ENCODE data around the gene SELENOM.
A peak's percentile ranks its signal among the peaks of the same experiment; 100 is the strongest.

The SELENOM gene

DNA sequence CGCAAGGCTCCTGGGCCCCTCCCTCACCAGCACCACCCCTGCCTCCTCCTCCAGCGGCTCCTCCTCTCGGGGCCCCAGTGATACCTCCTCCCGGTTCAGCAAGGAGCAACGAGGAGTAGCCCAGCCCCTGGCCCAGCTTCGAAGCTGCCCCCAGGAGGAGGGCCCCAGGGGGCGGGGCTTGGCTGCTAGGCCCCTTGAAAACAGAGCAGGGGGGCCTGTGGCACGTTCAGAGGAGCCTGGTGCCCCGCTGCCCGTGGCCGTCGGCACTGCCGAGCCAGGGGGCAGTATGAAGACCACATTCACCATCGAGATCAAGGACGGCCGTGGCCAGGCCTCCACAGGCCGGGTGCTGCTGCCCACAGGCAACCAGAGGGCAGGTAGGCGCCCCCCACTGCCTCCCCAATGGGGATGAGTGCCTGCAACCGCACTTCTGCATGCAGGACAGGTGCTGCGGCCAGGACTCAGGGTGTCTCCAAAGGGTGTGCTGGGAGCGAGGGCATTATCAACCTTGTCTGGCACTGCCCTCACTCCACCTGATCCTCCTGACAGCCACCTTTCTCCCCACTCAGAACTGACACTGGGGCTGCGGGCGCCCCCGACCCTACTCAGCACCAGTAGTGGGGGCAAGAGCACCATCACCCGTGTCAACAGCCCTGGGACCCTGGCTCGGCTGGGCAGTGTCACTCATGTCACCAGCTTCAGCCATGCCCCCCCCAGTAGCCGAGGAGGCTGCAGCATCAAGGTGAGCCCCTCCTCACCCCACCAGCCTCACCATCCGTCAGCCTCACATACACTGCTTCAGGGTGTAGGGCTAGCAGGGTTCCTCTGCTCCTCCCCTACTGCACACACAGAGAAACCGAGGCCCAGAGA, 16.0 kb downstream of the SELENOM start:
- no peak for DNase-seq (ENCODE audit: low spot score)

DNA sequence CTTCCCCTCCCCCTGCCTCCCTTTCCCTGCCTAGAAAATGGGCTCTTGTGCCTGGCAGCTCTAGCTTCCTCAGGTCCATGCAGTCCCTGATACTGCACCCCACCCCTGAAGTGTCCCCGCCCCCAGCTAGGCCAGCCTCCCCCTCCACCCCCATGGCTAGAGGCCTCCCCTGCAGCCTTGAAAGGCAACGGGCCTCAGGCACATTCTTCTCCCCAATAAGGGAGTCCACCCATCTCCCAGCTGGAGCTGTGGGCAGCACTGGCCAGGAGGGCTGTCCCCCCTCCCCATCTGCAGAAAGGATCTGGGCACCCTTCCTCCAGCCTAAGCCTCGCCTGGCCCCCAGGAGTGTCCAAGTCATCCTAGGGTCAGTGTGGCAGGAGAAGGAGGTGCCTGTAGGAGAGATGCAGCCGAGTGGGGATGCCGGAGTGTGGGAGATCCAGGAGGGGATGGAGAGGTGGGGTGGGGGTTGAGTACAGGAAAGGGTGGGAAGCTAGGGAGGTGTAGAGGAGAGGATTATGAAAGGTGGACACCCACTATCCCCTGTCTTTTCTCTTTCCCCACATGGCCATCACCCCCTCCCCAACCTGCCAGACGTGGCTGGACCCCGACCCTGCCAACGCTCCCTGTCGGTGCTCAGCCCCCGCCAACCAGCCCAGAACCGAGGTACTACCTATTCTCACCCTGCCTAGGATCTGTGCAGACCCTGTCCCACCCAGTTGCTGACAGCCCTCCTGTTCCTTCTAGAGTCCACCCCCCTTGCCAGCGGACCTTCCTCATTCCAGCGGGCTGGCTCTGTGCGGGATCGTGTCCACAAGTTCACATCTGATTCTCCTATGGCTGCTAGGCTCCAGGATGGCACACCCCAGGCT, 16.9 kb downstream of the SELENOM start:
- DNase-seq (ENCODE audit: low spot score) = no peak

DNA sequence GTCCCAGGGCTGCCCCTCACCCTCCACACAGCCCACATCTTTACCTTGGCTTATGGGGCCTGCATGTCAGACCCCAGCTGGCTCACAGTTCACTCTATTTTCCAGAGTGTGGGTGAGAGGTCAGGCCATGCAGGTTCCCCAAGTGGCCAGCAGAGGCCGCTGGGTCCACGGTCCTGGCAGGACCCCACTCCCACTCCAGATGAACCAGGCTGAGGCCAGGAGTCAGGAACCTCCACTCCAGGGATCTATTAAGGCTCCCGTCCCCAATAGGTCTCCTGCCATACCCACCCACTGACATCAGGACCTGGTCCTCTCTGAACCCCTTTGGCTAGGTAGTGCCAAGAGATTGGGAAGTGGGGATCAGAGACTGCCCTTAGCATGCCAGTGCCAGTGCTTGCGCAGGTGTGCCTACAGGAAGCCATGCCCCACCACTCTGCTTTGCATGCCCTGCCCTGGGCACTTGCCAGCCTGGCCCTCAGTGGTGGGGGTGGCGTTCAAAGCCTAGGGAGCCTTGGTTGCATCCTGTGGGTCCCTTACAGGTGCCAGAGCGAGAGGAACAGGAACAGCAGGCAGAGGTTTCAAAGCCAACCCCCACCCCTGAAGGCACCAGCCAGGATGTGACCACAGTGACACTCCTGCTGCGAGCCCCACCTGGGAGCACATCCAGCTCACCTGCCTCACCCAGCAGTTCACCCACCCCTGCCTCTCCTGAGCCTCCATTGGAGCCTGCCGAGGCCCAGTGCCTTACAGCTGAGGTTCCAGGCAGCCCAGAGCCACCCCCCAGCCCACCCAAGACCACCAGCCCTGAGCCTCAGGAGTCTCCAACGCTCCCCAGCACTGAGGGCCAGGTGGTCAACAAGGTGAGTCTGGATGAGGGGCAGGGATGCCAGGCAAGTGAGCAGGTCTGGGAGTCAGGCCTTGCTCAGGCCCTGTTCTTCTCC, 17.9 kb downstream of the SELENOM start:
- DNase-seq (ENCODE audit: low spot score) = peak; percentile 51

DNA sequence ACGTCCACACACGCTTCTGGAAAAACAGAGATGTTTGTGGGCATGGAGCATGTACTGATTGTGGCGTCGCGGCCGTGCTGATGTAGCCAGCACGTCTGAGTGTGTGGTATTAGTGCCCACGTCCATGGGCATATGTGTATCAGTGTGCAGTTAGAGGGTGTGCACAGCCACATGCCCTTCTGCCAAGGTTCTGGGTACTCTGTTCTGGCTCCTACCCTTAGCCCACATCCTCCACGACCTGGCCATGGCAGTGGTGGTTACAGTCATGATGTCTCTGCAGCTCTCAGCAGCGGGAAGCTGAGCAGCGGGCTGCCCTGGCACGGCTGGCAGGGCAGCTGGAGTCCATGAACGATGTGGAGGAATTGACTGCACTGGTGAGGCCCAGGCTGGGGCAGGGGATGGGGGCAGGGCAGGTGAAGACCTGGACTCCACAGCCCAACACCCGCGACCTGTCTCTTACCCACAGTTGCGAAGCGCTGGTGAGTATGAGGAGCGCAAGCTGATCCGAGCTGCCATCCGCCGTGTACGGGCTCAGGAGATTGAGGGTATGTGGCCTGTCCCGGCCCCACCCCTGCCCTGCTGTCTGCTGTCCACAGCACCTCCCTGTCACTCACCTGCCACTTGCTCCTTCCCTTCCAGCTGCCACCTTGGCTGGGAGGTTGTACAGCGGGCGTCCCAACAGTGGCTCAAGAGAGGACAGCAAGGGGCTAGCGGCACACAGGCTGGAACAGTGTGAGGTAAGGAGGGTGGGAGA, 19.0 kb downstream of the SELENOM start:
- DNase-seq (ENCODE audit: low spot score) = no peak

DNA sequence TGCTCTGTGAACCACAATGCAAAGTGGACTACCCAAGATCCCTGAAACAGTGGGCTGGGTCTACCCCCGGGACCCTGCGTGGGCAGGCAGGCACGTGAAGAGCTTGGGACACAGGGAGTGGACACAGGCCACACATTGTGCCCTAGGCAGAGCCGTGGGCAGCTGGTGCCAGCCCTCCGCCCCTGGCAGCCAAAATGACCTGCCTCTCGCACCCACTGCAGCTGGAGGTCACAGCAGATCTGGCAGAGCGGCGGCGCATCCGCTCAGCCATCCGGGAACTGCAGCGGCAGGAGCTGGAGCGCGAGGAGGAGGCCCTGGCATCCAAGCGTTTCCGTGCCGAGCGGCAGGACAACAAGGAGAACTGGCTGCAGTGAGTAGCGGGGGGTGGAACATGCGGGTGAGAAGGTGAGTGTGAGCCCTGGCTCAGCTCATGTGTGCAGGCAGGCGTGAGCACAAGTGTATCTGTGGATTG, 19.6 kb downstream of the SELENOM start:
- no peak for DNase-seq (ENCODE audit: low spot score)

DNA sequence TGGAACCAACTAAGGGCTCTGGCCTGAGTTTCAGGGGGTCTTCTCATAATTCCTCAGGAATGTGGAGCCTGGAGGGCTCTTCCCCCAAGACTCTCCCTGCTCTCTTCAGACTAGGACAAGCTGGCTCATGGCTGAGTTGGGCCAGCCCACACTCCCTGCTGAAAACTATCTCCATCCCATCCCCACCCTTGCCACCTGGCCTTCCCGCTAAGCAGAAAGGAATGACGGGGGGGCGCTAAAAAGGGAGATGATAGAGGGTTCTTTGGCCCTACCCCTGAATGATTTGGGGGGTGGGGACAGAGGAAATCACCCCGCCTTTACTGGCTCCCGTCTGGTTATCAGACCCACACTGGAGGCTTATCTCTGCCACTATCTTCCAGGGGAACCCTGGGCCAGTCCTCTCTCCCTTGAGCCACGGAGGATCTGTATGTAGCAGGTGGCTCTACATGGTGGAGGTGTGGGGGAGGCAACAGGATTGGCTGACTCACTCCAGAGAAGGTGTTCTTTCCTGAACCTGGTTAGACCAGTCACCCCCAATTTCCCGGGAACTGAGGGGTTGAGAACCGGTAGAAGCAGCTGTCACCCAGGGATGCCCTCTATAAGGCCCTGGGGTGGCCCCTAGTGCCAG, 20.6 kb downstream of the SELENOM start:
- DNase-seq (ENCODE audit: low spot score) = no peak

DNA sequence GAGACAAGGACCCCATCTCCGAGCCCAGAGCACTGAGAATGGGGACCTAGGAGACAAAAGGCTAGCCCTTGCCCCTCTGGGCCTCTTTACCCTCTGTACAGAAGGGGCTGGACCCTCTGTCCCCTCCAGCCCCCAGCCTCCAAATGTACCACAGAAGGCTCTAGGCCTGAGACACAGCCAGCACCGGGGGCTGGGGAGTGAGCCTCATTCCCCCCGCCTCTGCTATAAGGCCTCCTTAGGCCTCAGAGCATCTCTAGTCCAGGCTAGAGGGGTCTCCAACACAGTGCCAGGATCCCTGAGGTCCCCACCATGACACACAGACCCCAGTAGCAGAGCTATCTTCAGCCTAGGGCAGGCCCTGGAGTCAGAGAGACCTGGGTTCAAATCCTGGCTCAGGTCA, 21.4 kb downstream of the SELENOM start:
- no peak for DNase-seq (ENCODE audit: low spot score)

DNA sequence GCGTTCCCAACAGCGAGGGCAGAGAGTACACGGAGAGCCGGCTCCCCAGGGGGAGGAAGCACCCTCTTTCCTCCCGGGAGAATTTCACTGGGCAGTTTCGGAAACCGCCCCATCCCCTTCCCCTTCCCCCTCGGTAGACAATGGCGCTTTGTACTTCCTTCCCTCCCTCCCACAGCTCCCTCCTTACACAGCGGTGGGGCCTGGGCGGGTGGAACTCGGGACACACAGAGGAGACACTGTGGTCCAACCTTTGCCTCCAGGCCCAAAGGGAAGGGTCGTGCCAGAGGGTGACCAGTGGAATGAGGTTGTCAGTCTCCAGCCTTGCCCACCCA, 21.9 kb downstream of the SELENOM start:
- DNase-seq (ENCODE audit: low spot score) = no peak

DNA sequence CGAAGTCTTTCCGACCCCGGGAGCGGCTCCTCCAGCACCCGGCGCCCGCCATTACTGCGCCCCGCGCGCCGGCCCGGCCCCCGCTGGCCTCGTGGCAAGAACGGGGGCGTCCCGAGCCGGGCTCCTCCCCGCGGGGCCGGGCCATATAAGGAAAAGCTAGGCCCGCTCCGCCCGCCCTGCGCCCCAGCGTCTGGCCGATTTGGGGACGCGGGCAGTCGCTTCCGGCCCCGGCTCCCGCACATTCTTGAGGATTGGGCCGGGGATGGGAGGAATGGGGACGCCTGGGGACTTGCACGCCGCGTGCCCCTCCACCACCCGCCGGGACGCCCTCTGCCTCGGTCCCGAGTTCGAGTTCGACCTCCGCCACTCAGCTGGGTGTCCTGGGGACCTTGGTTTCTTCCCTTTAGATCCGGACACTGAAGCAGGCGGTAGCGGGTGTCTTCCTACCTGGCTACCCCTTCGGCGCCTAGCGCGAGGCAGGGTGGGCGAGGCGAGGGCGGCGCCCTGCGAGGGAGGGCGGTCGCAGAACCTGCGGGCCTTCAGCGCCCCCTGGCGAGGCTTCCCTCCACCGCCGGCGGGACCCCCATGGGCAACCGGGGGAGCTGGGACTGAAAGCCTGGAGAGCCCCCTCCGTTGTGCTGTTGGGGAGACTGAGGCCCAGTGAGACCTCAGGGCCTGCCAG, 22.4 kb downstream of the SELENOM start:
- DNase-seq (ENCODE audit: low spot score) = no peak

DNA sequence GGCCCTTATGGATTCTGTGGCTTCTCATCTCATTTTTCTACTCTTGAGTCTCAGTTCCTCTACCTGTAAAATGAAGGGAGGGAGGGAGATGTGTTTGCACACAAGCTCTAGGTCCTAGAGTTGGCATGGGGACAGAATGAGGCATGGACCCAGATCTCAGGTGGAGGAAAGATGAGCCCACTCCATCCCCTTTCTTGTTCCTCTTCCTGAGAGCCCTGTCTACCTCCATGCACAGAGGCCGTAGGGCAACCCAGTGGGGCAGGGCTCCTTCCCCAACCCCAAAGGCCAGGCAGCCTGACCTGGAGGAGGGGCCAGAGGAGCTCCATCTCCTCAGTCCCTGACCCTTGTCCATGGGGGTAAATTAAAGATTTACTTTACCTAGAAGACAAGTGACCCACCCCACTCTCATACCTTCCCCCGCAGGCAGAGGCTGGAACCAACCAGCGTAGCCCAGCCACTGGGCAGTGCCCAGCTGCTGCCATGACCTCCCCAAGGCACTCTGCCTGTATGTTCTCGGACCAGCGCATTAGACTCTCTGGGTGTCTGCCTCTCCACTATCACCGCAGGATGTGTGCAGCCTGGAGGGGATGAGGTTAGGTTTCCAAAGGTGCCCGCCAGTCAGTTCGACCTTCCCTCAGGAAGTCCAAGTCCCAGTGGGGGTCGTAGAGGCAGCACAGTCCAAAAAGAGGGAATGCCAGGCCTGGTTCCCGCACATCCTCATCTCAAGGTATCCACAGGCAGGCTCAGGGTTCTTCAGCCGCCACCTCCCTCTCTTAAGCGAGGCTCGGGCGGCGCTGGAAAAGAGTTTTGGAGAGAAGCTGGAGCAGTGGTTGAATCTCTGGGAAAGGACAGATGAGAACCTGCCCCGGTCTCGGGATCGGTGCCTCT, 23.2 kb downstream of the SELENOM start:
- no peak for DNase-seq (ENCODE audit: low spot score)

DNA sequence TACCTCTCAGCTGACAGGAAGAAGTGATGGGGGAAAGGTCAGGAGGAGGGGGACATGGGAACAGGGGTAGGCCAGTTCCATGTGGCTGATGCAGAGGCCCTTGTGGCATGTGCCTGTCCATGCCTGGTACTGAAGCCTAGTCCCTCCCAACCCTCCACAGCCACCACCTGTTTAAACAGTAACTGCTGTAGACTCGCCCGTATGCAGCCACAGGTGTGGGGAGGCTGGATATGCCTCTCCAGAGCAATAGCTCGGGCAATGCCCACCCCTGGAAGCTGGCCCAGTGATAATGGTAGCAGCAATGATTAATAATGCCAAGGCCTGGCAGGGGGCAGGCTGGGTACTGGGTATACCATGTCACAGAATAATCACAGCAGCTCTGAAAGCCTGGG, 24.0 kb downstream of the SELENOM start:
- DNase-seq (ENCODE audit: low spot score) = no peak

DNA sequence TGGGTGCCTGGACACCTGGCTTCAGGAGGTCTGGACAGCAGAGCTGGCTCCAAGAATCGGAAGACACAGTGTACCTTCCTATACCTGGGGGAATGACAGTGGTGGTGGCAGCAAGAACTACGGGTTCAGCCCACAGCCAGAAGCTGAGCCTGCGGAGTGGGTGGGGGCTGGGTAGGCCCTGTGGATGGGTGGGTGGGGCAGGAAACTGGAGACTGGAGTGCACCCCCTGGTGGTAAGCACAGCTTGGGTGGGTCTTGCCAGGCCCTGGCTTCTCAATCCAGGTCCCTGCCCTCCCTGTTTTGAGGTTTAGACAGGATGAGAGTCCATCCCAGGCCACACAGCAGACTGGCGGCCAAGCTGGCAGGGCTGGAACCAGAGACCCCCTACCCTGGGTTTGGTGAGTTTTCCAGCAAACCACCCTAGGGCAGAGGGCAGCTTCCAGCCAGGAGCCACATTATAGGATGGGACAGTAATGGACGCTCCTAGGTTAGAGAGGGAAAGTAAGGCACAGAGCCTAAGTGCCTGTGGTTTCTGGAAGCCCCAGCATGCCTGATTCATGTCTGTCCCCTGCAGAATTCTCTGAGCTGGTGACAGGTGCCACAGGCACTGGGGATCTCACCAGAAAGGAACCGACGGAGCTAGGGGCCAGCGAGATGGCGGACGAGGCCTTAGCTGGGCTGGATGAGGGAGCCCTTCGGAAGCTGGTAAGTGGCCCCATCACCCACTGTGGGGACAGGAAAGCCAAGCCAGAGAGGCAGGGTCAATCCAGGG, 24.6 kb downstream of the SELENOM start:
- DNase-seq (ENCODE audit: low spot score) = peak; percentile 55

DNA sequence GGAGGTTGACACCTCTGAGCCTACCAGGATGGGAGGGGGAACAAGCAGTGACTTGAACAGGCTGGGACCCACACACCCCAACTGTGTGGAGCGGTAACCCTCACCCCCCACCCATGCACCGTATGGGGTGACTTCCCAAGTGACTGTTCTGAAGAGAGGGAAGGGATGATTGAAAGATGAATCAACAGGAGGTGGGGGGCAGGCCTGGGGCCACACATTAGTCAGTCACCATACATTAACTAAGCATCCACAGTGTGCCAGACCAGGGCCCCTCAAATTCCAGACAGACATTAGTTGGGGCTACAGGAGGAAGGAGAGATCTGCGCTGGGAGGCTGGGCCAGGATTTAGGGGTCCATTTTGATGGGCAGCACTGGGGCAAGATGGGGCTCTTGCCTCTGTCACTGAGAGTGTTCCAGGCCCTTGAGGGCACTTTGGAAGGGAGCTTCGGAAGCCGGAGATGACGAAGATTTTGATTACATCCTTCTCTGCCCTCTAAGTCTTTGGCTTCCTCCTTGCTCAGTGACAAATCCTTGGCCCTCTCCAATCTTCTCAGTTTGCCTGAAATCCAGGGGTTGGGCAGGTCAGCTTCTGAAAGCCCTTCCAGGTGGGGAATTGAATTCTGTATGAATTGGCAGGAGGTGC, 25.3 kb downstream of the SELENOM start:
- no peak for DNase-seq (ENCODE audit: low spot score)

DNA sequence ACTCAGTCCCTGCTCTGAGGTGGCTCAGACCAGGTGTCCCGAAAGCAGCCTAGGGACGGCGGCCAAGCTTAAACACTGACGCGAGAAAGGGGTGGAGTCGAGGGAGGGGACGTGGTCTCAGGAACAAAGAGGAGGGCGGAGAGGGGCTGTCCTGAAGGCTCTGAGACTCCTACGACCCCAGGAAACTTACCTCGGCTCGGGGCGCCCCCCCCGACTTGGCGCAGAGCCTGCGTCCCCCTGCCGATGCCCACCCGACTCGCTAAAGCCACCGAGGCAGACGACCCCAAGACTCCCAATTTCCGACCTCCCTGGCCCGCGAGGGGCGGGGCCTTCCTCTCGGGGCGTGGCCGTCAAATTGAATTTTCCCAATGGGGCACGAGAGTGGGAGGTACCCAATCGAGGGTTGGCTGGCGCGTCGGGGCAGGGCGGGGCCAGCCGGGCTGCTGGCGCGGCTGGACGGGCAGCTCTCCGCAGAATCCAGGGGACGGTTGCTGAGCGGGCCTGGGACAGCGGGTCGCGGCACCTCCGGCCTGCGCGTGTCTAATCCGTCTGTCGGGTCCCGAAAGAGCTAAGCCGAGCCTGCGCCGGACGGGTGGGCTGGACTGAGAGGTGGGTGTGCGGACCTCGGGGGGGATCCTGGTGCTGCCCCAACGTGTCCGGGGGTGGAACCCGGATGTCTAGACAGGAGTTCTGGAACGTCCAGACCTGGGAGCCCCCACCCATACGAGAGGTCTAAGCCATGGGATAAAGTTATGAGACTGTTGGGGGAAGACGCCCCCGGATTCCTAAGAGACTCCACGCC, 26.3 kb downstream of the SELENOM start, which contains the start of gene SMTN:
Gene SMTN, plus strand, starts transcription at position 471 of the 802 bp plus-strand sequence. CDS start 1,941 bp downstream, outside the sequence.
- DNase-seq (ENCODE audit: low spot score) = peak; percentile 90

DNA sequence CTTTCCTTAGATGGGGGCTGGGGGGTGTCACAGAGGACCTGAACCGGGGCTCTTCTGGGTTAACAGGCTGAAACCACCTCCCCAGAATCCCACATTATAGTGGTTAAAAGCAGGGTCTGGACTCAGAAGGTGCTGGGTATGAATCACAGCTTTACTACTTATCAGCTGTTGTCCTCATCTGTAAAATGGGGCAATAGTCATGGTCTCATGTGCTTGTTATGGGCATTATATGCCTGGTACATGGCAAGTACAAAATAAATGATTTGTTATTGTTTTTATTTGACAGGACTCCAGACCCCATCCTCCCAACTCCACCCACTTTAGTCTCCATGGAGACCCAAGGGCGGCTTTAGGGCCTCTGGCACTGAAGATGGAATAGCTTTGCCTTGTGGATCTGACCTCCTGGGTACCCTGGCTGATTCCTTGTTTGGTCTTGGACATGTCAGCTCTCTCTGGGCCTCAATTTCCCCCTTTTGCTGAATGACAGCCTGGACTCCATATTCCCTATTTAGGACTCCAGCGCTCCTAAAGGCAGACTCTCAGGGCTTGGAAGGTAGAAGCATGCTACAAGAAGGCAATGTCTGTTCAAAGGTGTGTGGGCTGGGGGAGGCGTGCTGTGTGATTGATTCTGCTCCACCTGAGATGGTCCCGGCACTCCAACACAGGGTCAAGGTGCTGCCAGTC, 27.1 kb downstream of the SELENOM start:
- DNase-seq (ENCODE audit: low spot score) = no peak

Data from SK-N-DZ (cell line).